DMS53 treated with DMSO at 0.1 percent for 48 hours (cell line): Measurements from ENCODE around the gene RPSA.
"Not testable (repeated sequence)": the region's sequence is repeated elsewhere in the genome, so short reads cannot be mapped to it uniquely, and the experiment has no call there.

ENCODE experiments used
- DNase-seq: peaks from one replicate; lab custom pipeline; 2025; ENCODE audit not compliant: unreplicated experiment; lab: John Stamatoyannopoulos, UW

Gene RPSA

DNA sequence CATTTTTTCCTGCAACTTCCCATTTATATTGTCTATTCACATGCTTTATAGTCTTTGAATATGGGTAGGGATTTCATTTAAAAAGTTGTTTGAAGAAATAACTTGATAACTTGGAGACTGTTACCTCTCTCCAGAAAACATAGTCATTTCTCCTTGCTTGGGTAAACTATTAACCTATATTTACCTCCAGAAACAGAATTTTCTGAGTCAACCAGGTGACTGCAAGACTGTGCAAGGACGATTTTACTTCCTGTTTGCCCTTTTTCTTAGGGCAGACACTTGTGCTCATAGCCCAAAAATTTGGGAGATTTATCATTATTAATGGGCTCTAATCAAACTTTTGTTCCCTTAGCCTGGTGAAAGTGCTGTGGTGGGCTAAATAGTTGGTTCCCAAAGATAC lies 46.6 kb downstream of the RPSA start:
- no peak for DNase-seq

GRCh38 chr3:39453872-39454271 lies 47.4 kb downstream of the RPSA start:
- not testable (repeated sequence) for DNase-seq

GRCh38 chr3:39454591-39455217 lies 48.2 kb downstream of the RPSA start:
- DNase-seq, result no peak

DNA sequence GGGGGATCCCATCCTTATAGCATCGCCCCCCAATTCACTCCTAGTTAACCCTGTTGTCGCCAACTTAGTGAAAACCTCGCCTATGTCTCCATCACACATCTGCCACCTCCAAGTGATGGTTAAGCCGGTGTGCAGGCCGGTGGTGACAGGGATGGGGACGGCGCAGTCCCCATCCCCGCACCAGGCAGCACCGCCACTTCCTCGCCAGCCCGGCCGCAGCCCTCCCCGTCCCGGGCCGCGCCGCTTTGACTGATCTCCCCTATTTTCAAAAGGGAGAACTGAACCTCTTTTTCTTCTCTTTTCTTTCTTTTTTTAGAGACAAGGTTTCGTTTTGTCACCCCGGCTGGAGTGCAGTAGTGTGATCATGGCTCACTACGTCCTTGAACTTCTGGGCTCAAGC lies 49.6 kb downstream of the RPSA start:
- no peak for DNase-seq

DNA sequence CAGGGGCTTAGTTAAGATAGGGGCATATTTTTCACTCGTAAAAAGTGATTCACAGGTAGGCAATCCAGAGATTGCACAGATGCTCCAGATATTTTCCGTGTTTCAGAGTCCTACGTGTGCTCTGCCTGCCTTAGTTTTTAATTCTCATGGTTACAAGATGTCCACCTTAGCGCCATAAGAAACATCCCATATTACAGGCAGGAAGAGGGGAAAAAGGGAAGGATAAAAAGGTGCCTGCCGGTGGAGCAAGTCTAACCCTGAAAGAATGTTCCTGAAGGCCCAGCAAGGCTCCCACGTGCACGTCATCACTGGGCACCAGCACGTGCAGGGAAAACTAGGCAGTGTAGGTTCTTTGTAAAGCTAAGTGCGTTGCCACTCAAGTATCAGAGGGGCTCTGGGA lies 50.8 kb downstream of the RPSA start:
- no peak for DNase-seq

DNA sequence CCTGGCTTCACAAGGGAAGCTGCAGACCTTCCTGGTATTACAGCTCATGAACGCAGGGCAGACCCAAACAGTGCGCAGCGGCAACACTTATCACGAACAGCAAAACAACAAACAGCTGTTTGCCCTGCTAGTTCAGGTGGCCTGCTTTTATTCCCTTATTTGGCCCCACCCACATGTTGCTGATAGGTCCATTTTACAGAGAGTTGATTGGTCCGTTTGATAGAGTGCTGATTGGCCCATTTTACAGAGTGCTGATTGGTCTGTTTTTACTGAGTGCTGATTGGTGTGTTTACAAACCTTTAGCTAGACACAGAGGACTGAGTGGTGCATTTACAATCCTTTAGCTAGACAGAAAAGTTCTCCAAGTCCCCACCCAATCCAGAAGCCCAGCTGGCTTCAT lies 52.1 kb downstream of the RPSA start:
- not testable (repeated sequence) for DNase-seq

DNA sequence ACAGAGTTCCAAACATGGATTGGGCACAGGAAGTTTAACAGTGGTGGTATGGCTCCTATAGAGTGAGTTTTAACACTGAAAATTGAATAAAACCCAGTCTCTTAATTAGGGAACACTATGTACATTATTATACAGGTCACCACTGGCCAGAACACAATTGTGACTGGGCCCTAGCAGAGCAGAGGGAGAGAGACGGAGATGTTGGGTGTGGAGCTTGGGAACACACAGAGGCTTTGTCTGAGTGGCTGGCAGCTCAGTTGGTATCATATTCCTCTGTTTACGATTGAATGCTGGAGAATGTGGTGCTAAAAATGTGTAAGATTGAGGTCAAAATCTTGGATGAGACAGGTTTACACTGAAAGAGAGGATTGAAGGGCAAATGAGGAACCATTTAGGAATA lies 54.2 kb downstream of the RPSA start:
- DNase-seq, result no peak
